RWPE2 (cell line): ENCODE results near the gene SLC6A18.

Experiments
- ATAC-seq: fragments of 200-7000 bp; cut with Tn5 transposase; 3 replicates; pipeline ENCODE4 v1.9.1; 2021; ENCODE audit warnings: low read depth
- DNase-seq: peaks from one replicate; pipeline ENCODE4 v3.0.0-alpha.2; 2020; ENCODE audit warnings: low spot score
- H3K27ac ChIP-seq: fragments of 450-650 bp; 2 replicates; pipeline ENCODE4 v1.5.1; 2017; ENCODE audit warnings: mild to moderate bottlenecking; ENCODE audit not compliant: poor library complexity, severe bottlenecking
- H3K27me3 ChIP-seq: fragments of 250-450 bp; sonication (Bioruptor Pico); 2 replicates; pipeline ENCODE4 v1.5.1; 2021; ENCODE audit warnings: mild to moderate bottlenecking, moderate library complexity; ENCODE audit not compliant: insufficient read depth, poor library complexity, severe bottlenecking
- H3K36me3 ChIP-seq: fragments of 250-450 bp; sonication (Bioruptor Pico); 2 replicates; pipeline ENCODE4 v1.5.1; 2020; ENCODE audit warnings: low read depth, mild to moderate bottlenecking, moderate library complexity
- H3K4me1 ChIP-seq: fragments of 250-450 bp; sonication (Bioruptor Pico); 2 replicates; pipeline ENCODE4 v1.5.1; 2021; ENCODE audit warnings: mild to moderate bottlenecking, moderate library complexity; ENCODE audit not compliant: insufficient read depth, poor library complexity, severe bottlenecking
- H3K4me3 ChIP-seq: fragments of 250-450 bp; sonication (Bioruptor Pico); 2 replicates; pipeline ENCODE4 v1.5.1; 2021; ENCODE audit warnings: mild to moderate bottlenecking, moderate library complexity; ENCODE audit not compliant: severe bottlenecking
- H3K9me3 ChIP-seq: fragments of 250-450 bp; sonication (Bioruptor Pico); 2 replicates; pipeline ENCODE4 v1.5.1; 2021; ENCODE audit warnings: mild to moderate bottlenecking, moderate library complexity; ENCODE audit not compliant: severe bottlenecking
- TF ChIP-seq, protein P1 (sequence below): fragments of 450-650 bp; IDR thresholded peaks from one replicate; pipeline ENCODE4 v1.5.1; 2017; ENCODE audit warnings: mild to moderate bottlenecking, moderate library complexity; ENCODE audit not compliant: poor library complexity, severe bottlenecking

Gene SLC6A18

DNA sequence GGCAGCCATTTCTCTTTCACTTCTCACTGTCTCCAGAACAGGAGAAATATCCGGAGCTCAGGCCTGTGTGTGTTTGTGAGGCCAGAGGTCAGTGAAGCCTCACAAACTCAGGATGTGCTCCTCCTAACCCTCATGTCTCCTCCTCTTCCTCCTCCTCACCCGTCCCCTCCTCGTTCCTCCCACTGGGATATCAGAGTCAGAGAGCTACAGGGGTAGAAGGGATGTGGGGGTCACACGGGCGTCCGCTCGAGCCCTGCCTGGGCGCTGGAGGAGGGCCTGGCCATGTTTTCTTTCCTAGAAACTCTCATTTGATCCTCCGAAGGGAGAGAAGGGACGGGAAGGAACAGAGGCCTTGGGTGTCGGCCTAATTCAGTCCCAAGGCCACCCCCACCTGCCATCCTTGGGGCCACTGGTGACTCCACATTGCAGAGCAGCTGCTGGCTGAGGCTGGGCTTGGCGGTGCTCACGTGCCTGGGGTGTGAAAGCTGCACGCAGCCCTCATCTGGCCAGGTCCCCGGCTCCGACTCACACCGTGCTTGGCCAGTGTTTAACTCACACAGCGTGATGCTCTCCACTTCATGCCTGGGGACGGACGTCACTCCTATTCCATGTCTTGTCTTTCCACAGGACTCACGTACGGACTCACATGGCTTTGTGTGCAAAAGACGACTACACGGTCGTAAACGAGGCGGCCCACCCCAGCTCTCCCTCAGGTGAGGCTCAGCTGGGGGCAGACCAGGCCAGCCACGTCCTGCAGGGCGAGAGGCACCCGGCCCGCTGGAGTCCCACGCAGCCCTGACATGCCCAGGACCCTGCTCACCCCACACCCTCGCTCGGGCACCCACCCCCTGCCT lies 46.4 kb upstream of the SLC6A18 start:
- Histone ChIP-seq H3K4me3 (no peak overlapping the region), H3K36me3 (no peaks in the 10 kb centered on the region), H3K27me3 (no peaks in the 10 kb centered on the region), H3K27ac (no peak overlapping the region), H3K9me3 (no peaks in the 10 kb centered on the region), H3K4me1 (no peaks in the 10 kb centered on the region)
- DNase-seq (no peak), ATAC-seq (no peak)
- TF ChIP-seq, protein P1, sequence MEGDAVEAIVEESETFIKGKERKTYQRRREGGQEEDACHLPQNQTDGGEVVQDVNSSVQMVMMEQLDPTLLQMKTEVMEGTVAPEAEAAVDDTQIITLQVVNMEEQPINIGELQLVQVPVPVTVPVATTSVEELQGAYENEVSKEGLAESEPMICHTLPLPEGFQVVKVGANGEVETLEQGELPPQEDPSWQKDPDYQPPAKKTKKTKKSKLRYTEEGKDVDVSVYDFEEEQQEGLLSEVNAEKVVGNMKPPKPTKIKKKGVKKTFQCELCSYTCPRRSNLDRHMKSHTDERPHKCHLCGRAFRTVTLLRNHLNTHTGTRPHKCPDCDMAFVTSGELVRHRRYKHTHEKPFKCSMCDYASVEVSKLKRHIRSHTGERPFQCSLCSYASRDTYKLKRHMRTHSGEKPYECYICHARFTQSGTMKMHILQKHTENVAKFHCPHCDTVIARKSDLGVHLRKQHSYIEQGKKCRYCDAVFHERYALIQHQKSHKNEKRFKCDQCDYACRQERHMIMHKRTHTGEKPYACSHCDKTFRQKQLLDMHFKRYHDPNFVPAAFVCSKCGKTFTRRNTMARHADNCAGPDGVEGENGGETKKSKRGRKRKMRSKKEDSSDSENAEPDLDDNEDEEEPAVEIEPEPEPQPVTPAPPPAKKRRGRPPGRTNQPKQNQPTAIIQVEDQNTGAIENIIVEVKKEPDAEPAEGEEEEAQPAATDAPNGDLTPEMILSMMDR: no peak

DNA sequence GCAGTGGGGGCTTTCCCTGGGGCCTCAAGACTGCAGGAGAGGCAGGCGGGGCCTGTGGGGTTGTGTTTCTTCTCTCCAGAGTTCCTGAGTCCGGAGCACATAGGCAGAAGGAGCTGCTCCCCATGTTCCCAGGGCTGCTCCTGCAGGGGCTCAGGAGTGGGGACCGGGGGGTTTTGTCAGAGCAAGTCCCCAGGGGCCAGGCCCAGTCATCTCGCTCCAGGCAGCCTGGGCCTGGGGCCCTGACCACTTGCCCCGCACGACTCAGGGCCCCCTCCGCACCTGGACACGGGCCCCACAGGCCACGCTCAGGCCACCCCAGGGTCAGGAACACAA lies 45.8 kb upstream of the SLC6A18 start:
- no peak overlapping the region for H3K27ac ChIP-seq
- H3K4me1 ChIP-seq: no peaks in the 10 kb centered on the region
- ATAC-seq (no peak), DNase-seq (no peak)
- no peaks in the 10 kb centered on the region for H3K36me3 ChIP-seq
- H3K9me3 ChIP-seq: no peaks in the 10 kb centered on the region
- H3K27me3 ChIP-seq: no peaks in the 10 kb centered on the region
- TF ChIP-seq, protein P1: no peak
- H3K4me3 ChIP-seq: no peak overlapping the region

DNA sequence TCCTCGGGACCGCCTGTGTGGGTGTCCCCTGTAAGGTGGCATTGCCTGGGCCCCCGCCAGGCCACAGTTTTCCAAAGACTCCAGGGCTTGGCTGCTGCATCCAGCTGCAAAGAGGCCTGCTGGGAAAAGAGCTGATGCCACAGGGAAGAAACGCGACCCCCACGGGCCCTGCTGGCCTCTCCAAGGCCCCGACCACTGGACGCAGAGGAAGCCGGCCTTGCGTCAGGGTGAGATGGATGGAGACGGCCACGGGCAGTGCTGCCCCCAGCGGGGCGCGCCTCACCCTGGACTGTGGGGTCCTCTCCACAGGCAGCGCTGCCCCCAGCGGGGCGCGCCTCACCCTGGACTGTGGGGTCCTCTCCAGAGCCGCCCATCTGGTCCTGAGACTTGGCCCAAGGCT lies 45.1 kb upstream of the SLC6A18 start:
- TF ChIP-seq, protein P1: no peak
- DNase-seq: no peak
- Histone ChIP-seq H3K4me3 (no peak overlapping the region), H3K27me3 (no peaks in the 10 kb centered on the region), H3K27ac (no peak overlapping the region), H3K36me3 (no peaks in the 10 kb centered on the region), H3K9me3 (no peaks in the 10 kb centered on the region), H3K4me1 (no peaks in the 10 kb centered on the region)
- no peak for ATAC-seq

DNA sequence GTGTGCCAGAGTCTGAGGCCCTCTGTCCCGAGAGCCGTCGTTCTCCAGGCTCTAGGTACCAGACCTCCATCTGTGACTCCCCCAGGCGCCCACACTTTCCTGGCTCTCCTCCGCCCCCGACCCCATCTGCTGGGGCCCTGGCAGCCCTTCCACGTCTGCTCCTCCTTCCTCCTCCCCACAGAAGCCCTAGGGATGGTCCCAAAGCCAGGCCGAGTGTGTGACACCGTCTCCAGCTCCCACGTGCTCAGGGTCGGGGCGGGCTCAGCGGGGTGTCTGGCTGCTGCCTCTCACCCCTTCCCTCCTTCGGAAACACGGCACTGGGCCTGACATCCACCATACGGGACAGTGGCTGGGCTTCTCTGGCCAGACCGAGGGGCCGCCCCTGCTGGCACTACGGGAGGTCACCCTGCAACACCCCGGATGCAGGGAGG lies 44.3 kb upstream of the SLC6A18 start:
- Histone ChIP-seq H3K4me3 (no peak overlapping the region), H3K9me3 (no peaks in the 10 kb centered on the region), H3K27me3 (no peaks in the 10 kb centered on the region), H3K36me3 (no peaks in the 10 kb centered on the region), H3K27ac (no peak overlapping the region), H3K4me1 (no peaks in the 10 kb centered on the region)
- ATAC-seq: no peak
- TF ChIP-seq, protein P1: no peak
- DNase-seq: peak; percentile 67
